ENCODE data around the gene TAPT1.

TAPT1 gene

DNA sequence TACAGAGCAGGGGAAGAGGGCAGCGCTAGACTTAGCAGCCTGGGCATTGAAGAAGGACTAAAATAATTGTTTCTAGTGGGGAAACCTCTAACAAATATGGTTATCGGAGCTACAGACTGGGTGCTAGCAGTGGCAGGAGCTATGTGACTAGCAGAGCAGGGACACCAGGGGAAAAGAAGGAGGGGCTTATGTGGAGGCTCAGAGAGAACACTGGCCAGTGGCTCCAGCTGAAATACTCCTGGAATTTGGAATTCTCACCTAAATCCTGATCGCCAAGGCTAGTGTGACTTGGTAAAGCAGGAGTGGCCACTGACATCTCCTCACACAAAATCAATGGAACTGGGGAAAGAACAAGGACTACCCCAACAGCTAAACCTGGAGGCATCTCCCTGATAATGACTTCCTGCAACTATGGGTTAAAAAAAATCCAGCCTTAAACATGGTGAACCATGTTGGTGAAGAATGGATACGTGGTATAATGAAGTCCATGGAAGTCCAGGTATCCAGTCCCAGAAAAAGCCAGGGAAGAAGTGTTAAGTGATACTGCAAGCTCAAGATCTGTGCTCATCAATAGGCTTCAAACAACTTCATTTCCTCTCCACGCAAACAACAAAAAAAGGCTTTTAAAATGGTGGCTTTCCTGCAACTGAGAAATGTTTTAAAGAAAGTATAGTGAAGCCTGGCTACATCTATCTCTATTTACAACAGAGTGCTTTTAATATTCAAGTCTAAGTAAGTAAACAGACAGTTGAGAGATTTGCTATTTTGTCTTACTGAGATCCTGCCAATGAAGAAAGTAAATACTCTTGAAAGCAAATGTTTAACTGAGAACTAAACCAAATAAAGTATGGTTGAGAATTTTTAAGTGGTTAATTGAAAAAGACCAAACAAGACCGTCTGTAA is 1.8 kb downstream of the TAPT1 start:
- Histone ChIP-seq H3K36me3 (ENCODE audit: control insufficient read depth, insufficient read depth, low read length) (no peaks in the 10 kb centered on the region), H3K27me3 (ENCODE audit: control insufficient read depth, insufficient read depth, low read length) (no peaks in the 10 kb centered on the region), H3K4me3 (ENCODE audit: low read length) (peak overlapping the region; percentile 25), H3K27ac (ENCODE audit: low read depth, low read length) (no peak overlapping the region), H3K4me1 (ENCODE audit: control insufficient read depth, insufficient read depth, low read length) (peaks cover 12% of the 10 kb centered on the region), H3K9ac (ENCODE audit: low read length) (no peak overlapping the region)

GRCh38 chr4:16222957-16223527 is 3.2 kb downstream of the TAPT1 start:
- H3K36me3 ChIP-seq (ENCODE audit: control insufficient read depth, insufficient read depth, low read length), result no peaks in the 10 kb centered on the region
- H3K9ac ChIP-seq (ENCODE audit: low read length), result no peak overlapping the region
- no peak overlapping the region for H3K27ac ChIP-seq (ENCODE audit: low read depth, low read length)
- H3K27me3 ChIP-seq (ENCODE audit: control insufficient read depth, insufficient read depth, low read length), result no peaks in the 10 kb centered on the region
- peaks cover 12% of the 10 kb centered on the region for H3K4me1 ChIP-seq (ENCODE audit: control insufficient read depth, insufficient read depth, low read length)
- no peak overlapping the region for H3K4me3 ChIP-seq (ENCODE audit: low read length)

DNA sequence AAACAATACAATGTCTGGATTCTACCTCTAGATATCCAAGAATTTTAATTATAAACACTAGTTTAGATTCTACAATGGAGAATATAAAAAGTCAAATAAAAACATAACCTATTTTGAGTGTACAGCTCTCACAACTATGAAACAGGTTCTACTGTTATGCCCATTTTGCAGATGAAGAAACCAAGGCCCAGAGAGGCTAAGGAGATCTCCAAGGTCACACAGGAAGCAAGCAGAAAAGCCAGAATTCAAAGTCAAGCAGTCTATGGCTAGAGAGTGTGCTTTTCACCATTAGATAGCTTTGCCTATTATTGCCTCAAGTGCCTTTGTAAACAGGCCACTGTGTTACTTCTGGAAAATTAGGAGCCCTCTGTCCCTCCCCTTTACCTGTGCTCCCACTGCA is 7.3 kb downstream of the TAPT1 start:
- no peak overlapping the region for H3K9ac ChIP-seq (ENCODE audit: low read length)
- H3K27me3 ChIP-seq (ENCODE audit: control insufficient read depth, insufficient read depth, low read length), result no peaks in the 10 kb centered on the region
- no peaks in the 10 kb centered on the region for H3K36me3 ChIP-seq (ENCODE audit: control insufficient read depth, insufficient read depth, low read length)
- no peak overlapping the region for H3K27ac ChIP-seq (ENCODE audit: low read depth, low read length)
- no peak overlapping the region for H3K4me3 ChIP-seq (ENCODE audit: low read length)
- peaks cover 2% of the 10 kb centered on the region for H3K4me1 ChIP-seq (ENCODE audit: control insufficient read depth, insufficient read depth, low read length)

GRCh38 chr4:16217300-16218051 is 8.8 kb downstream of the TAPT1 start:
- Histone ChIP-seq H3K27me3 (ENCODE audit: control insufficient read depth, insufficient read depth, low read length) (no peaks in the 10 kb centered on the region), H3K27ac (ENCODE audit: low read depth, low read length) (no peak overlapping the region), H3K9ac (ENCODE audit: low read length) (no peak overlapping the region), H3K4me1 (ENCODE audit: control insufficient read depth, insufficient read depth, low read length) (no peaks in the 10 kb centered on the region), H3K36me3 (ENCODE audit: control insufficient read depth, insufficient read depth, low read length) (no peaks in the 10 kb centered on the region), H3K4me3 (ENCODE audit: low read length) (no peak overlapping the region)

- Histone ChIP-seq H3K36me3 (ENCODE audit: control insufficient read depth, insufficient read depth, low read length) (peaks cover 6% of the 10 kb centered on the region), H3K4me3 (ENCODE audit: low read length) (no peak overlapping the region), H3K27me3 (ENCODE audit: control insufficient read depth, insufficient read depth, low read length) (no peaks in the 10 kb centered on the region), H3K4me1 (ENCODE audit: control insufficient read depth, insufficient read depth, low read length) (no peaks in the 10 kb centered on the region), H3K27ac (ENCODE audit: low read depth, low read length) (no peak overlapping the region), H3K9ac (ENCODE audit: low read length) (no peak overlapping the region)
These were observed 13.2 kb downstream of the TAPT1 start for GRCh38 chr4:16213121-16213520.

- no peaks in the 10 kb centered on the region for H3K4me1 ChIP-seq (ENCODE audit: control insufficient read depth, insufficient read depth, low read length)
- H3K27ac ChIP-seq (ENCODE audit: low read depth, low read length), result no peak overlapping the region
- no peak overlapping the region for H3K9ac ChIP-seq (ENCODE audit: low read length)
- no peak overlapping the region for H3K4me3 ChIP-seq (ENCODE audit: low read length)
- peaks cover 6% of the 10 kb centered on the region for H3K36me3 ChIP-seq (ENCODE audit: control insufficient read depth, insufficient read depth, low read length)
- no peaks in the 10 kb centered on the region for H3K27me3 ChIP-seq (ENCODE audit: control insufficient read depth, insufficient read depth, low read length)
These were observed 14.0 kb downstream of the TAPT1 start for GRCh38 chr4:16212138-16212782.

GRCh38 chr4:16207409-16207808 is 18.9 kb downstream of the TAPT1 start:
- H3K27me3 ChIP-seq (ENCODE audit: control insufficient read depth, insufficient read depth, low read length), result no peaks in the 10 kb centered on the region

DNA sequence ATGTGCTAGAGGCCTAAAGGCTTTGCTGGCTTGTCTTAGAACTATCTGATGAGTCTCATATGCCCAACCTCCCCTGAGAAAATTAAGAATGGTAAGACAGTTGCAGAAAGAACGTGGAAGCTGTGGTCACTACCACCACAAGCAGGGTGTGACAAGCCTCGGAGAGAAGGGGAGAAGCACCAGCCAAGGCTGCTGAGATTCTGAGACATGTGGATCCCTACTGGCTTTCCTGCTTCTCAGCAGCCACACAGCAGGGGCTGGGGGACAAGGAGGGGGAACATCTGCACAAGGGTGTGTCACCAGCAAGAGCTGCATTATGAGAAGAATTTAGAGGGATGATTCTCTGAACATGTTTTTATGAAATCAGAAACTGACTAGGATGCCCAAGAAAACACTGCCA is 19.4 kb downstream of the TAPT1 start:
- peaks cover 3% of the 10 kb centered on the region for H3K4me1 ChIP-seq (ENCODE audit: control insufficient read depth, insufficient read depth, low read length)
- H3K4me3 ChIP-seq (ENCODE audit: low read length), result no peak overlapping the region
- no peak overlapping the region for H3K27ac ChIP-seq (ENCODE audit: low read depth, low read length)
- peaks cover 11% of the 10 kb centered on the region for H3K36me3 ChIP-seq (ENCODE audit: control insufficient read depth, insufficient read depth, low read length)
- no peaks in the 10 kb centered on the region for H3K27me3 ChIP-seq (ENCODE audit: control insufficient read depth, insufficient read depth, low read length)
- H3K9ac ChIP-seq (ENCODE audit: low read length), result no peak overlapping the region

More at GRCh38 chr4:16207409-16207808, 18.9 kb downstream of the TAPT1 start:
- Histone ChIP-seq H3K36me3 (ENCODE audit: control insufficient read depth, insufficient read depth, low read length) (peaks cover 11% of the 10 kb centered on the region), H3K27ac (ENCODE audit: low read depth, low read length) (no peak overlapping the region), H3K4me1 (ENCODE audit: control insufficient read depth, insufficient read depth, low read length) (peaks cover 3% of the 10 kb centered on the region), H3K9ac (ENCODE audit: low read length) (no peak overlapping the region), H3K4me3 (ENCODE audit: low read length) (no peak overlapping the region)

- Histone ChIP-seq H3K4me1 (ENCODE audit: control insufficient read depth, insufficient read depth, low read length) (peaks cover 3% of the 10 kb centered on the region), H3K27me3 (ENCODE audit: control insufficient read depth, insufficient read depth, low read length) (no peaks in the 10 kb centered on the region), H3K4me3 (ENCODE audit: low read length) (no peak overlapping the region), H3K27ac (ENCODE audit: low read depth, low read length) (no peak overlapping the region), H3K36me3 (ENCODE audit: control insufficient read depth, insufficient read depth, low read length) (peaks cover 11% of the 10 kb centered on the region), H3K9ac (ENCODE audit: low read length) (no peak overlapping the region)
These were observed 20.0 kb downstream of the TAPT1 start for GRCh38 chr4:16206301-16206700.

DNA sequence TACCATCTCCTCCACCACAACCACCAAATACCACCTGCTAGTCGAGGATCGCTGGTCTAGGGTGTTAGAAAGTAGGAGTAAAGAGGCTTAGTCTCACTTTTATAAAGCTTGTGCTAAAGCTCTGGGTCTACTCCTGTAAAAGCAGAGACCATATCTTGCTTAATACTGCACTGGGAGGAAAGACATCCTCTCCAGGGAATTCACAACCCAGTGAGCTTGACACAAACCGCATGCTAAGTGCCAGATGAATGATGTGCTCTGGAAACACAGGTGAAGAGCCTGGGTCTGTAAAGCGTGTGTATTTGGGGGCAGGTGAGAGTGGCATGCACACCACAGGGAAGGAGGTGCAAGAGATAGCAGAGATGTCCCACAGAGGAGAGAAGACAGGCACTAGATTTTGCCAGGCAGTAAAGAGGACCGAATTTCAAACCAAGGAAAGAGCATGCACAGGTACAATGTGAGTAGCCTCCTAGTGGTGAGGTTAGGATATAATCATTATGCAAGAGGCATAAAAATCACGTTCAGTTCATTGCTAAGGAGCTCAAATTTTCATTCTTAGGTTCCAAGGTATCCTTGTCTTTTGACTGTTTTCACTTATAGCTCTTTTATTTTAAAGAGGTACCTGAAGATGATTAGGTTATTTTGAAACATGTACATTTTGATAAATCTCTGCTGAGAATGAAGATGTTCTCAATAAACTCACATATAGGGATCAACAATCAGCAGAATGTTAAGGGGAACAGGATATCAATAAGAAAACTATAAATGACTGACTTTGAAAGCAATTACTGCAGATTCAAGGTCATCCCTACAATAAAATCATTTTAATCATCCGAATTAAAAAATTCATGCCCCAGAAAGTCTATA is 20.7 kb downstream of the TAPT1 start:
- no peak overlapping the region for H3K9ac ChIP-seq (ENCODE audit: low read length)
- no peak overlapping the region for H3K4me3 ChIP-seq (ENCODE audit: low read length)
- H3K36me3 ChIP-seq (ENCODE audit: control insufficient read depth, insufficient read depth, low read length), result peaks cover 11% of the 10 kb centered on the region
- H3K27me3 ChIP-seq (ENCODE audit: control insufficient read depth, insufficient read depth, low read length), result no peaks in the 10 kb centered on the region
- no peak overlapping the region for H3K27ac ChIP-seq (ENCODE audit: low read depth, low read length)
- peaks cover 3% of the 10 kb centered on the region for H3K4me1 ChIP-seq (ENCODE audit: control insufficient read depth, insufficient read depth, low read length)

DNA sequence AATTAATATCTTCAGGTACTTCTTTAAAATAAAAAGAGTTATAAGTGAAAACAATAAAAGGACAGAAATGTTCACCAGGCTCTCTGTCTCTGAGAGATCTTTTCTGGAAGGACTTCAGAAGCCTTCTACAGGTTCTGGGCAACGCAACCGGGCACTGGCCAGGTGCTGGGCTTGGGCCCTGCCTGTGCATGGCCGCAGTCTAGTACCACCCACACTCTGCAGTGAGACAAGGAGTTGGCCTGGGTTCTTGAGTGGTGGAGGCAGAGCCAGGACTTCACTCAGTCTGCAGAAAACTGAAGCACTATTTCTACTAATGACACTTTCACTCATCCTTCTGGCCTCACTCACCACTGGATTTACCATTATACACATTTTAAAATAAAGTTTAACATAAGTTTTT is 21.8 kb downstream of the TAPT1 start:
- no peak overlapping the region for H3K9ac ChIP-seq (ENCODE audit: low read length)
- H3K4me3 ChIP-seq (ENCODE audit: low read length), result no peak overlapping the region
- no peaks in the 10 kb centered on the region for H3K27me3 ChIP-seq (ENCODE audit: control insufficient read depth, insufficient read depth, low read length)
- H3K36me3 ChIP-seq (ENCODE audit: control insufficient read depth, insufficient read depth, low read length), result peaks cover 5% of the 10 kb centered on the region
- peaks cover 3% of the 10 kb centered on the region for H3K4me1 ChIP-seq (ENCODE audit: control insufficient read depth, insufficient read depth, low read length)
- no peak overlapping the region for H3K27ac ChIP-seq (ENCODE audit: low read depth, low read length)

All from rectal smooth muscle tissue (tissue), 1 donor.